ENCODE data around the gene CPXM2. TPM values are rescaled to one million over a fixed set of nuclear protein-coding genes. Genes with fewer than 3 reads are reported as not detected.

The CPXM2 gene
- polyA plus RNA-seq, 1 donor from 2014 or later = not detected

DNA sequence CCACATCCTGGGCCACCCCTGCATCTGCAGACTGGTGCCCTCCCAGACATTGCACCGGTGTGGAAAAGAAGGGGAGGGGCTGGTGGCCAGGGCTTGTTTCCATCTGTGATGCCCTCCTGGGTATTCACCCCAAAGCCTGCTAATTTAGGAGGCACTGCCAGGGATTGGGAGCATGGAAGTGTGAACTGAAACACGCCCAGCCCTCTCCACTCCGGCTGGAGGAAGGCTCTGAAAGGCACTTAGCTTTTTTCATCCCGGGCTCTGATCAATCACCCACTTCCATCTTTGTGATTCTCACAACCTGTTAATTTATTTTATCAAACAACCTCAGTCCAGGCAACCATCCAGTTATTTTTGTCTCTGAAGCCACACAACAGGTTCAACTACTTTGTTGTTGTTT is 20.9 kb upstream of the CPXM2 start:
- peak overlapping the region in 1 of 4 donors; percentile 23 for H3K4me3 Mint-ChIP-seq
- peaks cover 3% of the 10 kb centered on the region for H3K36me3 Mint-ChIP-seq
- H3K27ac Mint-ChIP-seq = peak overlapping the region in 1 of 3 donors; percentile 46
- H3K27me3 Mint-ChIP-seq = peaks cover 50% of the 10 kb centered on the region
- H3K4me1 Mint-ChIP-seq = peaks cover 5 to 13% (median 5%) of the 10 kb centered on the region in 3 donors
- peaks cover 1 to 4% (median 2%) of the 10 kb centered on the region in 3 donors for H3K9me3 Mint-ChIP-seq

DNA sequence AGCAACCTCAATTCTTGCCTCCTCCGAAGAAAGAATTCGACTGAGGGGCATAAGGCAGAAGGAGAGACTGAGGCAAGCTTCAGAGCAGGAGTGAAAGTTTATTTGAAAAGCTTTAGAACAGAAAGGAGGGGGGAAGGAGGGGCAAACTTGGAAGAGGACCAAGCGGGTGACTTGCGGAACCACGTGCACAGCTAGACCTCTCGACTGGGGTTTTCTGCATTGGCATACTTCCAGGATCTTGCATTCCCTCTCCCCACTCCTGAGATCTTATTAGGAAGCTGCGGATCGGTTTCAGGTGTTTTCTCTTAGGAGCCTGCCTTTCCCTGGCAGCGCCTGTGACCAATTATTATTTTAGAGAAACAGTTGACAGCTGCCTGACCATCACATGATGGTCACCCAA is 20.3 kb upstream of the CPXM2 start:
- H3K4me3 Mint-ChIP-seq = peak overlapping the region in 1 of 4 donors; percentile 77
- H3K9me3 Mint-ChIP-seq = peaks cover 0 to 4% (median 2%) of the 10 kb centered on the region in 3 donors
- H3K27ac Mint-ChIP-seq = no peak overlapping the region
- peaks cover 3% of the 10 kb centered on the region for H3K36me3 Mint-ChIP-seq
- H3K27me3 Mint-ChIP-seq = peaks cover 50% of the 10 kb centered on the region
- H3K4me1 Mint-ChIP-seq = peaks cover 5 to 13% (median 5%) of the 10 kb centered on the region in 3 donors

DNA sequence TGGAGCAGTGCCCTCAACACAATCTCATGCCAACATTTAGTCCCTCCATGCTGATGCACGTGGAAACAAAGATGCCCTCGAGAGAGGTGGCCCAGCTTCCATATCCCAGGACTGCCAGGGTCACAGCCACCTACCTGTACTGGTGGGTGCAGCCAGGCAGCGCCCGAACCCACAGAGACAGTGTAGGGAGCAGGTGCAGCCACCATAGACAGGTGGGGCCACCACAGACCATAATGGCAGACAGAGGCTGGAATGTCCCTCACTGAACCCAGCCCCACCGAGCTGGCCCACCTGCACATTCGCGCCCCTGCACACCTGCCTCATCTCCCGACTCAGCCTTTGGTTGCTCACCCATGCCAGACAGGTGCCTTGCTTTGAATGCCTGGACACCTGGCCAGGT is 18.3 kb upstream of the CPXM2 start:
- Mint-ChIP-seq H3K27me3 (peaks cover 48% of the 10 kb centered on the region), H3K9me3 (peaks cover 0 to 7% (median 4%) of the 10 kb centered on the region in 3 donors), H3K27ac (no peak overlapping the region), H3K4me1 (peaks cover 5 to 13% (median 5%) of the 10 kb centered on the region in 3 donors), H3K36me3 (peaks cover 3% of the 10 kb centered on the region), H3K4me3 (no peak overlapping the region)

DNA sequence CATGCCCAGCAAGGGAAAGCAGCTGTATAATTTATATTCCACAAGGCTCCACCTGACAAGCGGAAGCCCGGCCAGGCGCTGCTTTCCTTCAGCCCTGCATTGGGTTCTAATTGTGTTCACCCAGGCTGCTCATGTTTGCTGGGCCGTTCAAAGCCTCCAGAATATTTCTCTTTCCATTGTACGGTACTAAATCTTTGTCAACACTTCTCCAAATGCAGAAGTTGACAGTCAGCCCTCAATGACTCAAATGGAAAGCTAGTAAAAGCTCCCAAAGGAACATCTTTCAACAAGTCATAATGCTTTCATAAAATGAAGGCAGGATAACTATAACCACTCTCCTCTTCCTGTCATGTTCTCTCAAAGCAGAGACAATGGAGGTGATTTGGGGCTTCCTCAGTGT is 17.8 kb upstream of the CPXM2 start:
- Mint-ChIP-seq H3K4me1 (peaks cover 5 to 13% (median 5%) of the 10 kb centered on the region in 3 donors), H3K27me3 (peaks cover 49% of the 10 kb centered on the region), H3K4me3 (no peak overlapping the region), H3K27ac (no peak overlapping the region), H3K36me3 (peaks cover 3% of the 10 kb centered on the region), H3K9me3 (peaks cover 0 to 7% (median 4%) of the 10 kb centered on the region in 3 donors)

DNA sequence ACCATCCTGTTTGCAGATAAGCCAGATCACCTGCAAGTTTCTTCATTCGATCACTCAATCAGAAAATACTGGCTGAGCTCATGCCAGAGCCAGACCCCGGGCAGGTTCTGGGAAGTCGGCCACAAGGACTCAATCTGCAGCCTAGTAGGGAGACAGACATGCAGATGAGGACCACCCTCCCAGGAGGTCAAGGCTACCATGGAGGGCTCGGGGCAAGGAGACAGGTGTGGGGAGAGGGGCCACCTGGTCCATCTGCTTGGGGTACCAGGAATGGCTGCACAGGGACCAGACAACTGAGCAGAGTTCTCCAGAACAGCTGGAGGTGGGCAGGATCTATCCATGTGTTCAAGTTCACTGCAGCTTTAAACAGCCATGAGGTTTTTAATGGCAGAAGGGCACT is 16.8 kb upstream of the CPXM2 start:
- Mint-ChIP-seq H3K4me3 (no peak overlapping the region), H3K36me3 (peaks cover 3% of the 10 kb centered on the region), H3K9me3 (peaks cover 0 to 7% (median 4%) of the 10 kb centered on the region in 3 donors), H3K27me3 (peaks cover 46% of the 10 kb centered on the region), H3K27ac (no peak overlapping the region), H3K4me1 (peaks cover 4 to 8% (median 5%) of the 10 kb centered on the region in 3 donors)

DNA sequence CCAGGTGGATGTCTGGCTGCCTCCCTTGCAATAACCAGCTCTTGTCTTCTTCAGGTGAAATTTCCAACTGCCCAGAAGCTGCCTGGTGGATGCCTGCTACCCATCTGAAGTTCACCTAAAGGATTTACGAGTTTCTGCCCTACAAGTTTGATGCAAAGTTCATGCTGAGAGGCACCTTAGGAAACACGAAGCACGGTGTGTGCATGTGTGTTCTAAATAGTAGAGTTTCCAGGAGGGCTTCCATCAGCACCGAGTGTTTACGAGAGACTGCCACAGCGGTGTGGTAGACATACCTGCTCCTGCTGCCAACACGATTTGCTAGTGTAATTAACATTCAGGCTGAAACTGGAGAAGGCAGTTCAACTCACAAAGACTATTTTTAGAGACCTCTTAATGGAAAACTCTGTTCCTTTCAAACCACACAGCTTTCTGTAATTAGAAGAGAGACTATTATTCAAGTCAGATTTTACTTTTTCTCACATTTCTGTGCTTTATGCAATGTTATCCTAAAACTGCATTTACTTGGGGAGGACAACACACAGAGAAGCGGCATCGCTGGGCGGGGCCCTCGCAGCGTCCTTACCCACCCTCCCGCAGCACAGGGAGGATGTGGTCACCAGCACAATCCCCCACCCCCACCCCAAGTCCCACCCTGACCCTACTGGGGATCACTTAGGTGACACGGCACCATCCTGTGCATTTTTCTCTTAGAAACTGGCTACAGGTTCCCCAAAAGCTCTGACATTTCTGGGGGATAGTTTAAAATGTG is 15.5 kb upstream of the CPXM2 start:
- no peak overlapping the region for H3K4me3 Mint-ChIP-seq
- peaks cover 0 to 4% (median 0%) of the 10 kb centered on the region in 3 donors for H3K4me1 Mint-ChIP-seq
- H3K9me3 Mint-ChIP-seq = peaks cover 0 to 7% (median 4%) of the 10 kb centered on the region in 3 donors
- peaks cover 39% of the 10 kb centered on the region for H3K27me3 Mint-ChIP-seq
- no peak overlapping the region for H3K27ac Mint-ChIP-seq
- H3K36me3 Mint-ChIP-seq = peaks cover 3% of the 10 kb centered on the region

DNA sequence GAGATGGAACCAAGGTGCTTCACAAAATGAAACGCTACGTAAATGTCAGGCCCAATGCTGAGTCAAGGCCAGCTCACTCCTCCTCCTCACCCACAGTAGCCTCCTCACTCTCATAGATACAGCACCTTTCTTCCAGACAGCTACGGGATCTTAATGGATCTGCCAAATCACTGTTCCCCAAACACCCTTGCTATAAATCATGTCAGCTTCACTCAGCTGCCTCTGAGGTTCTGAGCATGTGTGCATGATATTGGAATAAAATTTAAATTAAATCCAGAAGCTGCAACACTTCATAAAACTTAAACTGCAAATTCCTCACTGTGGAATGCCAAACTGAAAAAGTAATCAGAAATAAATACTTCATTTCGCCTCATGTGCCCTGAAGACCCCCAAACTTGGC is 14.7 kb upstream of the CPXM2 start:
- H3K36me3 Mint-ChIP-seq = peaks cover 3% of the 10 kb centered on the region

DNA sequence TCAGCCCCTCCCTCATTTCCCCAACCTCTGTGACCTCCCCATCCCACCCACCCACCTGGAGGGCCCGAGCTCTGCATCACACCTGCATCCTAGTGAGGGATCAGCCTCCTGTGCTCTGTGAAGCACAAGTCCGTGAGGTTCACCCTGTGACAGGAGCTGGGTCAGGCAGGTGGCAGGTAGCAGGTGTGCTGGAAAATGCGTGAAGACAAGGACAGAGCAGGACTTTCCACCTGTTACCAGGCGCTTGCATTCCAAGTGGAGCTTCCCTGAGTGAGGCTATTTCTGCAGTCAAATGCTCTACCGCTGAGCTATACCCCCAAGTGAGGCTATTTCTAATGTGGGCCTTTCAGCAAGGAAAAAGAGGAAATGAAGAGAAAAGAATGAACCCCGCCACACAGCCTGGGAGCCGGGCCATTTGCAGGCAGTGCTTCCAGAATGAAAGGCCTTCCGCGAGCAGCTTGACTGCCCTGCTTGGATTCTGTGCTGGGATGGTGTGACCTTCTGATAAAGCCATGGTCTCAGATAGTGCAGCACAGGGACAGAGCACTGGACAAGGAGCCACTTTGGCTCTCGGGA is 13.3 kb upstream of the CPXM2 start:
- H3K27me3 Mint-ChIP-seq = peaks cover 28% of the 10 kb centered on the region
- no peak overlapping the region for H3K4me3 Mint-ChIP-seq
- peaks cover 0 to 4% (median 0%) of the 10 kb centered on the region in 3 donors for H3K4me1 Mint-ChIP-seq

More for the DNA sequence above, 14.7 kb upstream of the CPXM2 start:
- peaks cover 2 to 7% (median 4%) of the 10 kb centered on the region in 3 donors for H3K9me3 Mint-ChIP-seq
- peaks cover 36% of the 10 kb centered on the region for H3K27me3 Mint-ChIP-seq
- H3K4me3 Mint-ChIP-seq = no peak overlapping the region
- H3K27ac Mint-ChIP-seq = no peak overlapping the region
- H3K4me1 Mint-ChIP-seq = peaks cover 0 to 4% (median 0%) of the 10 kb centered on the region in 3 donors

DNA sequence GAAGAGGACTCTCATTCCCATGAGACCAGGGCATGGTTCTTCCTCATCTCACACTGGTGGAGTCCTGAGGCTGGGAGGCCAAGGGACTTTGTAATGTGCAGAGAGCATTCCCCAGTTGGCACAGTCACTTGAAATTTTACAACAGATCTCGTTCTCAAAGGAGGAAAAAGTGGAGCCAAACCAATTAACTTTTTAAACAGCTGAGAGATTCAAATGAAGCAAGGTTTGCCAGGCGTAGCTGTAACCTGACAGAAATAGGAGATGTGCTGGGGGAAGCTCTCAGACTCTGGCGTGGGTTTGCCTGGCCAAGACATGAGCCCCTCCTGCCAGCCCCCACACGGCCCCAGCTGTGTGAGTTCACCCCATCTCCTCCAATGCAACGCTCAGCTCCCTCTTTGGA is 12.0 kb upstream of the CPXM2 start:
- H3K36me3 Mint-ChIP-seq = peaks cover 2% of the 10 kb centered on the region
- peaks cover 24% of the 10 kb centered on the region for H3K27me3 Mint-ChIP-seq
- H3K27ac Mint-ChIP-seq = no peak overlapping the region
- H3K4me1 Mint-ChIP-seq = peaks cover 0 to 4% (median 0%) of the 10 kb centered on the region in 3 donors
- no peak overlapping the region for H3K4me3 Mint-ChIP-seq
- peaks cover 6 to 9% (median 9%) of the 10 kb centered on the region in 3 donors for H3K9me3 Mint-ChIP-seq

More for the DNA sequence above, 13.3 kb upstream of the CPXM2 start:
- Mint-ChIP-seq H3K36me3 (peaks cover 2% of the 10 kb centered on the region), H3K9me3 (peaks cover 5% of the 10 kb centered on the region in 3 donors), H3K27ac (no peak overlapping the region)

DNA sequence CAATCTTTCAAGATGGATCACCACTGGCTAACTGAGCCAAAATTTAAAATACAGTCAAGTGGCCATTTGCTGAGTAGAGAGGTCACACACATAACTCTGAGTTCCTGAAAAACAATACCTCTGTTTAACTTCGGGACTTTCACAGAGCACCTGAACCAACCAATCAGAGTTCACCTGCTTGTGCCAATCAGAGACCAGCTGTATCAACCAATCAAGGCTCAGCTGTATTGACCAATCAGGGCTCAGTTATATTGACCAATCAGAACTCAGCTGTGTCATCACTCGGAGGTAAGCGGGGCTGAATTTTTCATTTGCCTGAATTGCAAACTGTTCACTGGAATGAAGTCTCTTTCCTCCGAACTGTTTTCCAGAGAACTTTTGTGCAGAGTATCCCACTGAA is 10.0 kb upstream of the CPXM2 start:
- peaks cover 18% of the 10 kb centered on the region for H3K27me3 Mint-ChIP-seq
- no peaks in the 10 kb centered on the region for H3K4me1 Mint-ChIP-seq
- no peak overlapping the region for H3K4me3 Mint-ChIP-seq
- no peak overlapping the region for H3K27ac Mint-ChIP-seq
- peaks cover 6 to 9% (median 9%) of the 10 kb centered on the region in 3 donors for H3K9me3 Mint-ChIP-seq
- no peaks in the 10 kb centered on the region for H3K36me3 Mint-ChIP-seq

DNA sequence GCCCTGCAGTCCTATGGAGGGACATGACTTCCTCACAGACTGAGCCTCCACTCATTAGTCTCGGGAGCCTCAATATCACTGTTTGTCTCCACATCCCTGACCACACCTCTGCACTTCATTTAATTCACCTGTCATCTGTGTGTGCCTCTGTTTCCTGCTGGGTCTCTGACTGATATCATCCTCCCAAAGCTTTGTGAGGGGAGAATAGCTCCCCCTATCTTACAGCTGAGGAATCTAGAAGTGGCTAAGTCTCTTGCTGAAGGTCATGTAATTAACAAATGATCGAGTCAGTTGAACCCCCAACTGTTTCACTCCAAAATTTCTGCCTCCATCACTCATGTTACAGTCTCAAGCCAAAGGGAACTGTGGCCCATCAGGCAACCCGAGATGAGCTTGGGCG is 5.5 kb upstream of the CPXM2 start:
- H3K9me3 Mint-ChIP-seq = peaks cover 4 to 9% (median 6%) of the 10 kb centered on the region in 3 donors
- no peak overlapping the region for H3K27ac Mint-ChIP-seq
- H3K27me3 Mint-ChIP-seq = peaks cover 15% of the 10 kb centered on the region

DNA sequence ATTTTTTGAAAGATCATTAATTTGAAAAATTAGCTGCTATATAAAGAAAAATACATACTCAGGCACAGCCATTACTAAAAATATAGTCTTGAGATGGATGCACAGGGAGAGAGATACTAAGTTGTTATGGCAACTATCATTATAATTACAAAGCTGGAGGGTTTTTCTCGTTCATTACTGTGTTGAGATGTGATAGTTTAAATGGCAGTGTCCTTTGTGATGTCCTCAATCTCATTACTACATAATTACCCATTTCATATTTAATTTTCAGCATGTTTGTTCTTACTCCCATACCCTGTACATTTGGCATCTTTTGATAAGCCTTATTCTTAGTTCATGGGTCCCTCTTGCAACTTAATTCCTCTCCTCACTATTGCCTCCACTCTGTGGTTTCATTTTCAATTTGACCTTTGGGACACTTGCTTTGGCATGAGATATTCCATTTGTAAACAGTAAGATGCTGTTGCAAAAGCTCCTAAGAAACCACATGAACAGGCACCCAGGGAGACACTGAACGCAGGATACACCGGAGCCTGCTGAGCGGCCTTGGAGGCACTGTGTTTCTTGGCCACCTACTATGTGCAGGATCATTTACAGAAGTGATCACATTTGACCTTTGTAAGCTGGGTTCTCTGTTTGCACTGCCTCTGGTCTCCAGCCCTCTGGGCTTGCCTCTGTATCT is 4.8 kb upstream of the CPXM2 start:
- no peaks in the 10 kb centered on the region for H3K4me1 Mint-ChIP-seq
- peaks cover 4 to 8% (median 6%) of the 10 kb centered on the region in 3 donors for H3K9me3 Mint-ChIP-seq
- no peaks in the 10 kb centered on the region for H3K36me3 Mint-ChIP-seq
- no peak overlapping the region for H3K4me3 Mint-ChIP-seq
- peaks cover 17% of the 10 kb centered on the region for H3K27me3 Mint-ChIP-seq
- H3K27ac Mint-ChIP-seq = no peak overlapping the region

More for the DNA sequence above, 5.5 kb upstream of the CPXM2 start:
- Mint-ChIP-seq H3K4me3 (no peak overlapping the region), H3K36me3 (no peaks in the 10 kb centered on the region), H3K4me1 (no peaks in the 10 kb centered on the region)

DNA sequence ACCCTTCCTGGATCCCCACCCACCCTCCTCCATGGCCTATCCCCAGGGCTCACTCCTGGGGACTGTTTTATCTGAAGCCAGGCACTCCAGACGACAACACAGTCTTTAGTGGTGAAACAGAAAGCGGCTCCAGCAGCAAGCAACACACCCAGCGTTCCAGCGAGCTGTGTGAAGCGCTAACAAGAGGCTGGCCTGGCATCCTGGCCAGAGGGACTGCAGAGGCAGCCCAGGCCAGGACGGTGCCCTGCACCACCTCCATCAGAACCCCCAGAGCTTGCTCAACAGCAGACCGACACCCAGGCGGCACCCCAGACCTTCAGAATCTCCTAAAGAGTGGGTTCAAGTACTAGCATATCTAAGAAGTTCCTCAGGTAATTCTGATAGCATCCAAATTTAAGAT is 2.0 kb upstream of the CPXM2 start:
- Mint-ChIP-seq H3K4me1 (no peaks in the 10 kb centered on the region), H3K36me3 (peaks cover 2% of the 10 kb centered on the region), H3K9me3 (no peaks in the 10 kb centered on the region), H3K4me3 (no peak overlapping the region), H3K27me3 (peaks cover 28% of the 10 kb centered on the region), H3K27ac (no peak overlapping the region)

DNA sequence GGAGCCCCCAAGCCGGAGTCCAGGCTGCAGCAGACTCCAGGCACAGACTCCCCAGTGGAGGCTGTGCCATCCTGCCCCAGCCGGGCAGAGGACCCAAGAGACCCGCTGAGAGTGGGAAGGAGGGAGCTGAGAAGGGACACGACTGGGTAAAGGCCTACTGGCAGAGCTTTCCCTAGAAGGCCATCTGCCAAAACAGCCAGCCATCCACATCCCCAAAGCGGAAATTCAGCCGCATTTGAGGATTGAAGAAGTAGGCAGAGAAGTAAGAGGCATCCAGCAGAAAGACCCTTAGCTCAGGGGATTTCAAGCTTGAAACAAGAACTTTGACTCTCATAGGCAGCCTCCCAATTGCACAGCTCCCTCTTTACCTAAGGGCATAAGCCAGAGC is 857 bp downstream of the CPXM2 start:
- Mint-ChIP-seq H3K27ac (no peak overlapping the region), H3K27me3 (peaks cover 30% of the 10 kb centered on the region), H3K9me3 (no peaks in the 10 kb centered on the region), H3K4me3 (no peak overlapping the region), H3K36me3 (peaks cover 2% of the 10 kb centered on the region), H3K4me1 (no peaks in the 10 kb centered on the region)

DNA sequence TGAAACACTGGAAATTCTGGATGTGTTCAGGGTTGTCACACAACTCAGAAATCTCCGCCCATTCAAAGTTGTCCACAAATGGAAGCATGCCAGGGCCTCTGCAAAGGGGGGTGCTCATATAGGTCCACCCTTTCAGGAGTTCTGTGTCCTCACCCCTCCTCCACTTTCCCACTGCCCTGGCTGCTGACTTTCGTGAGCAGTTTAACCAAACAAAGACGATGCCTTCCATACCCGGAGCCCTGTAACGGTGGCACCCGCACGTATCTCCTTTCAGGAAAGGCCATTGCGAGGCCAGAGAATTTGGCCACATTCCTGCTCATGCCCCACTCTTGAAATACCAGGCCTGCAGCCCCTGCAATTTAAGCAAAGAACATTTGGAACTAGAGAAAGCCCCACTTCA is 1.4 kb downstream of the CPXM2 start:
- no peak overlapping the region for H3K27ac Mint-ChIP-seq
- no peak overlapping the region for H3K4me3 Mint-ChIP-seq
- peaks cover 26% of the 10 kb centered on the region for H3K27me3 Mint-ChIP-seq
- H3K4me1 Mint-ChIP-seq = no peaks in the 10 kb centered on the region
- H3K9me3 Mint-ChIP-seq = no peaks in the 10 kb centered on the region
- H3K36me3 Mint-ChIP-seq = peaks cover 2% of the 10 kb centered on the region
